DMS 273 (cell line): ENCODE results near the gene PPP1R12A.
"Not testable (repeated sequence)": the region's sequence is repeated elsewhere in the genome, so short reads cannot be mapped to it uniquely, and the experiment has no call there.

Experiments used
- DNase-seq: peaks from one replicate; lab custom pipeline; 2025; ENCODE audit not compliant: unreplicated experiment; lab: John Stamatoyannopoulos, UW

The PPP1R12A gene

GRCh38 chr12:79895071-79895470 is 39.8 kb downstream of the PPP1R12A start:
- no peak for DNase-seq

GRCh38 chr12:79891506-79892162 is 43.3 kb downstream of the PPP1R12A start:
- peak; percentile 62 for DNase-seq

GRCh38 chr12:79887890-79888289 is 47.0 kb downstream of the PPP1R12A start:
- DNase-seq: no peak

GRCh38 chr12:79886917-79887519 is 47.9 kb downstream of the PPP1R12A start:
- DNase-seq: peak; percentile 61

- no peak for DNase-seq
Measured at GRCh38 chr12:79885911-79886490, 48.9 kb downstream of the PPP1R12A start.

GRCh38 chr12:79884401-79885006 is 50.4 kb downstream of the PPP1R12A start:
- no peak for DNase-seq

GRCh38 chr12:79883216-79883615 is 51.7 kb downstream of the PPP1R12A start:
- no peak for DNase-seq

GRCh38 chr12:79881351-79881750 is 53.5 kb downstream of the PPP1R12A start:
- no peak for DNase-seq

GRCh38 chr12:79878506-79878905 is 56.4 kb downstream of the PPP1R12A start:
- not testable (repeated sequence) for DNase-seq

- DNase-seq: no peak
Measured at GRCh38 chr12:79877246-79877645, 57.7 kb downstream of the PPP1R12A start.

GRCh38 chr12:79874665-79875064 is 60.2 kb downstream of the PPP1R12A start:
- DNase-seq: no peak

GRCh38 chr12:79873201-79873600 is 61.7 kb downstream of the PPP1R12A start:
- DNase-seq: no peak

- DNase-seq: no peak
Measured at GRCh38 chr12:79871621-79872020, 63.3 kb downstream of the PPP1R12A start.

- DNase-seq: no peak
Measured at GRCh38 chr12:79870916-79871315, 64.0 kb downstream of the PPP1R12A start.

- DNase-seq: no peak
Measured at GRCh38 chr12:79859646-79860045, 75.3 kb downstream of the PPP1R12A start.

GRCh38 chr12:79858518-79858917 is 76.4 kb downstream of the PPP1R12A start:
- no peak for DNase-seq

- DNase-seq: no peak
Measured at GRCh38 chr12:79857675-79858074, 77.2 kb downstream of the PPP1R12A start.

- no peak for DNase-seq
Measured at GRCh38 chr12:79850610-79851299, 84.1 kb downstream of the PPP1R12A start.

GRCh38 chr12:79848339-79848738 is 86.6 kb downstream of the PPP1R12A start:
- DNase-seq: no peak

- DNase-seq: no peak
Measured at GRCh38 chr12:79847417-79847816, 87.5 kb downstream of the PPP1R12A start.

GRCh38 chr12:79844693-79845092 is 90.2 kb downstream of the PPP1R12A start:
- no peak for DNase-seq
